ENCODE measurements around the gene PSME1. TPM values are rescaled to one million over a fixed set of nuclear protein-coding genes. Genes with fewer than 3 reads are reported as not detected.

The PSME1 gene
- total and polyA plus RNA-seq, 2 of the 13 experiments (the other 11 are each of a cell fraction or from before 2014, with no cell fraction given), result 159 to 608 TPM

DNA sequence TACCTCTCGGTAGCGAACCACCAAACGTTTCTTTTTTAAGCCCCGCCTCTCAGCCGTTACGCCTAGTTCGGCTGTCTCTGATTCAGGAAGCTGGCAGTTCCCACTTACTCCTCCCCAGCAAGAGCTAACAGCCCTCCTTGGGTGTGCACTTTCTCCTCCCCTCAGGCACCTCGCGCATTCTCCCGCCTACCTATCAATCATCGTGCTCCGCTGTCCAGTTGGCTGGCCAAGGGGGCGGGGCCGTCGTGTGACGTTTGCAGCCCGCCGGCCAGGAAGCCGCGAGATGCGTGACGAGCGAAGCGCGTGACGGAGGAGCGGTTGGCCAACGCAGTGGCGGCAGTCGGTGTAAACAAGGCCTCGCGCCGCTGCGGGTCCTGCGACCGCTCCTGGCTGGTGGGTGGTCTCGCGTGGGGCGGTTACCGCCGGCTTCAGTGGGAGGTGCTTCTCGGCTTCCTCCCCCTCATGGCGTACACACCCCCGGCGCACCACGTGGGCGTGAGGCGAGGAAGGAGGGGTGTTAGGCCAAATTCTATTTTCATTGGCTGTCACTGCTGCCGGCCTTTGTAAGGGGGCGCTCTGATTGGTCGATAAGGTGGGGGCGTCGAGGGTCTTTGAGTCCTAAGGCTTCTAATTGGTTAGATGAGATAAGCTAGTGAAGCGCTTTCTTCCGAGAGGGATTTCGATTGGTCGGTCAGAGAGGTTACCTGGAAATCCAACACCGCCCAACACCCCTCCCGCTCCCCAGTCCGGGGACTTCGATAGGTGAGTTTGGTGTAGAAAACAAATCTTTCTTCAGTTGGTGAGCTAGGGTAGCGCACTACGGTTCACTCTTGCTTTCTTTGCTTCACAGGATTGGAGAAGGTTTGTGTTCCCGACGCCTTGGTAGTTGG lies 21.2 kb upstream of the PSME1 start, which contains the start of the genes DCAF11 and NRL (continued):
- TF ChIP-seq TCF7L2 (IDR thresholded peaks at IDR 0.05; ENCODE audit: low read depth, low read length), result no peak
- no peak for TF ChIP-seq ZNF713 (CRISPR knock-in tag; IDR thresholded peaks at IDR 0.05)
- TF ChIP-seq TCF12 (IDR thresholded peaks at IDR 0.05), result no peak
- TF ChIP-seq TCF12 (CRISPR knock-in tag; IDR thresholded peaks at IDR 0.05), result peak; percentile 92; the same call in 1 of the 2 replicates
- TF ChIP-seq PLRG1 (conservative IDR thresholded peaks at IDR 0.05), result no peak
- TF ChIP-seq CHCHD3 (CRISPR knock-in tag; IDR thresholded peaks at IDR 0.05), result peak; percentile 33; the same call in 1 of the 2 replicates
- TF ChIP-seq ZNF24 (IDR thresholded peaks at IDR 0.05), result peak; percentile 64; the same call in 1 of the 2 replicates
- TF ChIP-seq PRPF4 (IDR thresholded peaks at IDR 0.05; ENCODE audit: low read depth, low read length, poor library complexity, severe bottlenecking), result no peak
- TF ChIP-seq, protein P1, sequence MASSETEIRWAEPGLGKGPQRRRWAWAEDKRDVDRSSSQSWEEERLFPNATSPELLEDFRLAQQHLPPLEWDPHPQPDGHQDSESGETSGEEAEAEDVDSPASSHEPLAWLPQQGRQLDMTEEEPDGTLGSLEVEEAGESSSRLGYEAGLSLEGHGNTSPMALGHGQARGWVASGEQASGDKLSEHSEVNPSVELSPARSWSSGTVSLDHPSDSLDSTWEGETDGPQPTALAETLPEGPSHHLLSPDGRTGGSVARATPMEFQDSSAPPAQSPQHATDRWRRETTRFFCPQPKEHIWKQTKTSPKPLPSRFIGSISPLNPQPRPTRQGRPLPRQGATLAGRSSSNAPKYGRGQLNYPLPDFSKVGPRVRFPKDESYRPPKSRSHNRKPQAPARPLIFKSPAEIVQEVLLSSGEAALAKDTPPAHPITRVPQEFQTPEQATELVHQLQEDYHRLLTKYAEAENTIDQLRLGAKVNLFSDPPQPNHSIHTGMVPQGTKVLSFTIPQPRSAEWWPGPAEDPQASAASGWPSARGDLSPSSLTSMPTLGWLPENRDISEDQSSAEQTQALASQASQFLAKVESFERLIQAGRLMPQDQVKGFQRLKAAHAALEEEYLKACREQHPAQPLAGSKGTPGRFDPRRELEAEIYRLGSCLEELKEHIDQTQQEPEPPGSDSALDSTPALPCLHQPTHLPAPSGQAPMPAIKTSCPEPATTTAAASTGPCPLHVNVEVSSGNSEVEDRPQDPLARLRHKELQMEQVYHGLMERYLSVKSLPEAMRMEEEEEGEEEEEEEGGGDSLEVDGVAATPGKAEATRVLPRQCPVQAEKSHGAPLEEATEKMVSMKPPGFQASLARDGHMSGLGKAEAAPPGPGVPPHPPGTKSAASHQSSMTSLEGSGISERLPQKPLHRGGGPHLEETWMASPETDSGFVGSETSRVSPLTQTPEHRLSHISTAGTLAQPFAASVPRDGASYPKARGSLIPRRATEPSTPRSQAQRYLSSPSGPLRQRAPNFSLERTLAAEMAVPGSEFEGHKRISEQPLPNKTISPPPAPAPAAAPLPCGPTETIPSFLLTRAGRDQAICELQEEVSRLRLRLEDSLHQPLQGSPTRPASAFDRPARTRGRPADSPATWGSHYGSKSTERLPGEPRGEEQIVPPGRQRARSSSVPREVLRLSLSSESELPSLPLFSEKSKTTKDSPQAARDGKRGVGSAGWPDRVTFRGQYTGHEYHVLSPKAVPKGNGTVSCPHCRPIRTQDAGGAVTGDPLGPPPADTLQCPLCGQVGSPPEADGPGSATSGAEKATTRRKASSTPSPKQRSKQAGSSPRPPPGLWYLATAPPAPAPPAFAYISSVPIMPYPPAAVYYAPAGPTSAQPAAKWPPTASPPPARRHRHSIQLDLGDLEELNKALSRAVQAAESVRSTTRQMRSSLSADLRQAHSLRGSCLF (CRISPR knock-in tag; IDR thresholded peaks at IDR 0.05; ENCODE audit: borderline replicate concordance), result no peak
- peak; percentile 96; the same call in 1 of the 2 replicates for TF ChIP-seq POGK (CRISPR knock-in tag; conservative IDR thresholded peaks at IDR 0.05)
- TF ChIP-seq ELF4 (CRISPR knock-in tag; IDR thresholded peaks at IDR 0.05; ENCODE audit: borderline replicate concordance), result peak; percentile 93
- TF ChIP-seq ZNF20 (CRISPR knock-in tag; IDR thresholded peaks at IDR 0.05), result 0 out of 2 replicates have a peak, but pooled peaks have one; percentile 13
- TF ChIP-seq, protein P2, sequence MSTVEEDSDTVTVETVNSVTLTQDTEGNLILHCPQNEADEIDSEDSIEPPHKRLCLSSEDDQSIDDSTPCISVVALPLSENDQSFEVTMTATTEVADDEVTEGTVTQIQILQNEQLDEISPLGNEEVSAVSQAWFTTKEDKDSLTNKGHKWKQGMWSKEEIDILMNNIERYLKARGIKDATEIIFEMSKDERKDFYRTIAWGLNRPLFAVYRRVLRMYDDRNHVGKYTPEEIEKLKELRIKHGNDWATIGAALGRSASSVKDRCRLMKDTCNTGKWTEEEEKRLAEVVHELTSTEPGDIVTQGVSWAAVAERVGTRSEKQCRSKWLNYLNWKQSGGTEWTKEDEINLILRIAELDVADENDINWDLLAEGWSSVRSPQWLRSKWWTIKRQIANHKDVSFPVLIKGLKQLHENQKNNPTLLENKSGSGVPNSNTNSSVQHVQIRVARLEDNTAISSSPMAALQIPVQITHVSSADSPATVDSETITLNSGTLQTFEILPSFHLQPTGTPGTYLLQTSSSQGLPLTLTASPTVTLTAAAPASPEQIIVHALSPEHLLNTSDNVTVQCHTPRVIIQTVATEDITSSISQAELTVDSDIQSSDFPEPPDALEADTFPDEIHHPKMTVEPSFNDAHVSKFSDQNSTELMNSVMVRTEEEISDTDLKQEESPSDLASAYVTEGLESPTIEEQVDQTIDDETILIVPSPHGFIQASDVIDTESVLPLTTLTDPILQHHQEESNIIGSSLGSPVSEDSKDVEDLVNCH (CRISPR knock-in tag; IDR thresholded peaks at IDR 0.05), result peak; percentile 51; the same call in 1 of the 2 replicates
- TF ChIP-seq TRAFD1 (CRISPR knock-in tag; IDR thresholded peaks at IDR 0.05; ENCODE audit: borderline replicate concordance), result peak; percentile 90; the same call in 1 of the 2 replicates
- TF ChIP-seq SYNCRIP (IDR thresholded peaks at IDR 0.05; ENCODE audit: insufficient read depth, low read depth, low read length), result no peak
- TF ChIP-seq ZFP36L1 (CRISPR knock-in tag; IDR thresholded peaks at IDR 0.05), result peak; percentile 57; the same call in 1 of the 2 replicates
- TF ChIP-seq ZNF460 (CRISPR knock-in tag; IDR thresholded peaks at IDR 0.05; ENCODE audit: borderline replicate concordance), result no peak

Data from HepG2 (cell line).